Panc1 (cell line): Measurements from ENCODE around the gene AK4.

Experiments used
- POLR2AphosphoS5 ChIP-seq: IDR thresholded peaks from 2 replicates; pipeline ENCODE4 v1.6.1; 2012; ENCODE audit warnings: mild to moderate bottlenecking, low read depth, low read length, moderate library complexity
- TF ChIP-seq, protein P1 (sequence below): fragments of 450-650 bp; IDR thresholded peaks from 2 replicates; pipeline ENCODE4 v1.5.1; 2017; ENCODE audit warnings: mild to moderate bottlenecking
- TF ChIP-seq, protein P2 (sequence below), 2 experiments: IDR thresholded peaks; 2 replicates each; pipeline ENCODE4 v1.6.1; 2011 to 2012; ENCODE audit warnings: low read depth in 2 of 2, control low read depth in 1 of 2, low read length in 1 of 2, mild to moderate bottlenecking in 1 of 2, moderate library complexity in 1 of 2; ENCODE audit not compliant: insufficient read depth in 1 of 2

DNA sequence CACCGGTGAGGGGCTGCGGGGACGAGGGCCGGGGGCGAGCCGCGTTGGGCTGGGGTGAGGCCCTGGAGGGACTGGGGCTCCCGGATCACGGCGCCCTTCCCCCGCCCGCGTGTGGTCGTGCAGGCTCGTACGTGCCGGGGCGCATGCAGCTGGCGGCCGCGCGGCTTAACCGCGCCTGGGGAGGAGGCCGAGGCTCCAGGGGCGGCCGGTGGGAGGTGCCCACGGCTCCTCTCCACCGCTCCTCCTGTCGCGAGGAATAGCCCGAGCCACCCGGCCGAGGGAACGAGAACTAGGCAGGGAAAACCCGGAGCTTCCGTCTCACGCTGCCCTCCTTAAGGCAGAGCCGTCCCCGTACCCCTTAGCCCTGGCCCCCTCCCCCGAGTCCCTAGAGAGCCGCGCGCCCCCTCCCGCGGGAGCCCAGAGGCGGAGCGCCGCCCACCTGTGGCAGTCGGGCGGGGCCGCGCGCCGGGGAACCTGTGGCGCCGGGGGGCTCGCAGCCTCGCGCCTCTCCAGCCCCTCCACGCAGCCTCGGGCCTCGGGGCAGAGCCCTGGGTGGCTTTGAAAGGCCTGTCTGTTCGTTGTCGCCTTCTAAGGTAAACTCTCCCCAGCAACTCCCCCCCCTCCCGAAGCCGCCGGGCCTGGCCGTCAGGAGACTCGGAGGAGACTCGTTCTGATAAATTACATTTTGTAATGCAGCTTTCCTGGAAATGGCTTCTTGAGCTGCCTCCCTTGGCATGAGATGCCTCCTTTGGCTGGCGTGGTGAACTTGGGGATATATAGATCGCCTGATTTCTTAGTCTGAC, 746 bp downstream of the AK4 start:
- TF ChIP-seq, protein P1, sequence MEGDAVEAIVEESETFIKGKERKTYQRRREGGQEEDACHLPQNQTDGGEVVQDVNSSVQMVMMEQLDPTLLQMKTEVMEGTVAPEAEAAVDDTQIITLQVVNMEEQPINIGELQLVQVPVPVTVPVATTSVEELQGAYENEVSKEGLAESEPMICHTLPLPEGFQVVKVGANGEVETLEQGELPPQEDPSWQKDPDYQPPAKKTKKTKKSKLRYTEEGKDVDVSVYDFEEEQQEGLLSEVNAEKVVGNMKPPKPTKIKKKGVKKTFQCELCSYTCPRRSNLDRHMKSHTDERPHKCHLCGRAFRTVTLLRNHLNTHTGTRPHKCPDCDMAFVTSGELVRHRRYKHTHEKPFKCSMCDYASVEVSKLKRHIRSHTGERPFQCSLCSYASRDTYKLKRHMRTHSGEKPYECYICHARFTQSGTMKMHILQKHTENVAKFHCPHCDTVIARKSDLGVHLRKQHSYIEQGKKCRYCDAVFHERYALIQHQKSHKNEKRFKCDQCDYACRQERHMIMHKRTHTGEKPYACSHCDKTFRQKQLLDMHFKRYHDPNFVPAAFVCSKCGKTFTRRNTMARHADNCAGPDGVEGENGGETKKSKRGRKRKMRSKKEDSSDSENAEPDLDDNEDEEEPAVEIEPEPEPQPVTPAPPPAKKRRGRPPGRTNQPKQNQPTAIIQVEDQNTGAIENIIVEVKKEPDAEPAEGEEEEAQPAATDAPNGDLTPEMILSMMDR = no peak
- no peak for TF ChIP-seq POLR2AphosphoS5
- TF ChIP-seq, protein P2, sequence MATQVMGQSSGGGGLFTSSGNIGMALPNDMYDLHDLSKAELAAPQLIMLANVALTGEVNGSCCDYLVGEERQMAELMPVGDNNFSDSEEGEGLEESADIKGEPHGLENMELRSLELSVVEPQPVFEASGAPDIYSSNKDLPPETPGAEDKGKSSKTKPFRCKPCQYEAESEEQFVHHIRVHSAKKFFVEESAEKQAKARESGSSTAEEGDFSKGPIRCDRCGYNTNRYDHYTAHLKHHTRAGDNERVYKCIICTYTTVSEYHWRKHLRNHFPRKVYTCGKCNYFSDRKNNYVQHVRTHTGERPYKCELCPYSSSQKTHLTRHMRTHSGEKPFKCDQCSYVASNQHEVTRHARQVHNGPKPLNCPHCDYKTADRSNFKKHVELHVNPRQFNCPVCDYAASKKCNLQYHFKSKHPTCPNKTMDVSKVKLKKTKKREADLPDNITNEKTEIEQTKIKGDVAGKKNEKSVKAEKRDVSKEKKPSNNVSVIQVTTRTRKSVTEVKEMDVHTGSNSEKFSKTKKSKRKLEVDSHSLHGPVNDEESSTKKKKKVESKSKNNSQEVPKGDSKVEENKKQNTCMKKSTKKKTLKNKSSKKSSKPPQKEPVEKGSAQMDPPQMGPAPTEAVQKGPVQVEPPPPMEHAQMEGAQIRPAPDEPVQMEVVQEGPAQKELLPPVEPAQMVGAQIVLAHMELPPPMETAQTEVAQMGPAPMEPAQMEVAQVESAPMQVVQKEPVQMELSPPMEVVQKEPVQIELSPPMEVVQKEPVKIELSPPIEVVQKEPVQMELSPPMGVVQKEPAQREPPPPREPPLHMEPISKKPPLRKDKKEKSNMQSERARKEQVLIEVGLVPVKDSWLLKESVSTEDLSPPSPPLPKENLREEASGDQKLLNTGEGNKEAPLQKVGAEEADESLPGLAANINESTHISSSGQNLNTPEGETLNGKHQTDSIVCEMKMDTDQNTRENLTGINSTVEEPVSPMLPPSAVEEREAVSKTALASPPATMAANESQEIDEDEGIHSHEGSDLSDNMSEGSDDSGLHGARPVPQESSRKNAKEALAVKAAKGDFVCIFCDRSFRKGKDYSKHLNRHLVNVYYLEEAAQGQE (IDR thresholded peaks at IDR 0.05; ENCODE audit: insufficient read depth in 1 of 2, low read depth in 2 of 2, low read length in 1 of 2) = no peak
